Measurements from ENCODE around the gene TMEM175. TPM values are rescaled to one million over a fixed set of nuclear protein-coding genes. Genes with fewer than 3 reads are reported as not detected.

The TMEM175 gene
- total and polyA plus RNA-seq, 2 of the 8 experiments (the other 6 are each of a cell fraction or from before 2014, with no cell fraction given), result 4.9 to 20.7 TPM

DNA sequence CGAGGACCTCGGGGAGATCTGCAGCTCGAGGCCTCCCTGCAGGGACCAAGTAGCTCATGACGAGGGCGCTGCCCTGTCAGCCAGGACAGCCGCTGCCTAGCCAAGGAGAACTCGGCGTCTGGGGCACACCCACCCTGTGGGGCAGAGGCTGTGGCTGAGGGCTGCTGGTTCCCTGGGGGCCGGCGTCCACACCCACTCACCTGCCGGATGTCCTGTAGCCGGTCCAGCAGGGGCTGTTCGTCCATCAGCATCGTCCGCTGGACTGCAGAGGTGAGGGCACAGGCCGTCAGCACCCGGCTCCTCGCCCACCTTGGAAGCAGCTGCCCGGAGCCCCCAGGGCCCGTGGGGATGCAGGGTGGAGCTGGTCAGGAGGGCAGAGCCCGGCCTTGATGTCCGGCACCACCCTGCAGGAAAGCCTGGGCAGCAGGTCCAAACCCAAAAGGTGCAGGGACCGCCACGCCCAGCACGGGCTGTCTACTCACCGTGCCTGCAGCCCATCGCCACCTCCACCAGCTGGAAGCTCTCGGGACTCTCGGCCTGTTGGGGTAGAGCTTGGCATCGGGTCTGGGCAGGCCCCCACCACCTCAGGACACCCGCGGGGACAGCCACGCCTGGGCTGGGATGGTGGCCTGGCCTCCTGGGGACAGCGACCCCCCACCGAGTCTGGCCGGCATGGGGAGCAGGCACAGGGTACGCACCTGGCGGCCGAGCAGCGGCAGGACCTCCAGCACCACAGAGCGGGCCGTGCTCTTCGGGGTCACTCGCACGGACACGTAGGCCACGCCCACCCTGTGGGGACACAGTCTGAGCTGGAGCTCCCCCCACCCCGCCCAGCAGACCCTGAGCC, 34.2 kb downstream of the TMEM175 start:
- H3K23me2 ChIP-seq (ENCODE audit: low read depth, low read length), result peaks cover 6% of the 10 kb centered on the region; the same call in 1 of the 2 replicates
- 90% methylated on average over 42 of the region's 48 CpGs; no CpG with 5 or more reads in 1 of the 2 experiments for WGBS, 2 experiments (ENCODE audit: extremely low coverage in 1 of 2, insufficient coverage in 1 of 2, insufficient read length in 1 of 2, insufficient replicate concordance in 2 of 2, low coverage in 1 of 2, low lambda C conversion rate in 2 of 2, missing lambda C conversion rate in 1 of 2)
- H2BK20ac ChIP-seq (ENCODE audit: low read length), result no peak overlapping the region
- FAIRE-seq (no peak), DNase-seq (ENCODE audit: low read depth in 1 of 2, low spot score in 2 of 2) (no peak)
- no peak overlapping the region for H2BK12ac ChIP-seq (ENCODE audit: low read depth, low read length)
- H4K5ac ChIP-seq (ENCODE audit: insufficient read length, low read depth, low read length), result no peak overlapping the region
- H4K8ac ChIP-seq (ENCODE audit: extremely low read depth, insufficient read depth, low read length), result peak overlapping the region; percentile 25; the same call in 1 of the 2 replicates
- no peaks in the 10 kb centered on the region for H3K36me3 ChIP-seq (ENCODE audit: control insufficient read depth in 2 of 4, insufficient read depth in 4 of 4, low read length in 3 of 4)
- H3K9ac ChIP-seq (replicated peaks in 1 of 4; ENCODE audit: extremely low read depth in 1 of 4, low read depth in 3 of 4, low read length in 3 of 4), result no peak overlapping the region
- no peak overlapping the region for H2BK5ac ChIP-seq (ENCODE audit: low read depth, low read length)
- TF ChIP-seq GABPA (IDR thresholded peaks at IDR 0.05; ENCODE audit: borderline replicate concordance, insufficient read depth, low read length) (0 out of 2 replicates have a peak, but pooled peaks have one; percentile 4), CTBP2 (IDR thresholded peaks at IDR 0.05; ENCODE audit: borderline replicate concordance, insufficient read depth, insufficient read length, low read length) (no peak), EP300 (IDR thresholded peaks at IDR 0.05; ENCODE audit: borderline replicate concordance in 1 of 2, low read depth in 2 of 2, low read length in 2 of 2) (no peak), SP4 (IDR thresholded peaks at IDR 0.05; ENCODE audit: low read length) (no peak), CHD1 (IDR thresholded peaks at IDR 0.05; ENCODE audit: low read depth, low read length) (no peak), CEBPB (IDR thresholded peaks at IDR 0.05; ENCODE audit: low read depth, low read length) (no peak)
- no peak overlapping the region for H2AFZ ChIP-seq (ENCODE audit: low read length)
- H3K79me1 ChIP-seq (ENCODE audit: low read depth, low read length), result no peaks in the 10 kb centered on the region
- no peak overlapping the region for H3K18ac ChIP-seq (ENCODE audit: extremely low read depth, low read length)
- H3K4me3 ChIP-seq (ENCODE audit: extremely low read depth in 1 of 4, insufficient read depth in 2 of 4, low read depth in 3 of 4, low read length in 4 of 4), result no peak overlapping the region
- H3K56ac ChIP-seq (replicated peaks; ENCODE audit: insufficient read length, low read depth, low read length), result no peak overlapping the region
- peaks cover 9 to 27% (median 16%) of the 10 kb centered on the region in 4 experiments; a peak in 6 of 7 replicates for H3K27me3 ChIP-seq (replicated peaks in 1 of 4; ENCODE audit: control insufficient read depth in 3 of 4, extremely low read depth in 1 of 4, insufficient read depth in 3 of 4, low read length in 3 of 4)
- H3K23ac ChIP-seq (ENCODE audit: insufficient read length), result no peak overlapping the region
- H4K91ac ChIP-seq (replicated peaks; ENCODE audit: insufficient read length, low read length), result no peak overlapping the region
- no peak overlapping the region for H3K14ac ChIP-seq (ENCODE audit: insufficient read length)
- H3K4me2 ChIP-seq (ENCODE audit: insufficient read depth in 1 of 2, low read depth in 2 of 2, low read length in 2 of 2), result no peak overlapping the region; a peak in 1 of 4 replicates
- H3K79me2 ChIP-seq (ENCODE audit: control insufficient read depth in 1 of 2, insufficient read depth in 2 of 2, low read length in 2 of 2), result no peaks in the 10 kb centered on the region
- ChIA-PET CTCF (ENCODE audit: partially characterized antibody) (interaction anchor here (0.6 to 2.0 kb wide), 6 partner anchors 8 to 806 kb away, joined by 3 to 6 read pairs (median 4); no protein-coding TSS in a partner anchor), POLR2A (ENCODE audit: partially characterized antibody) (interaction anchor here (0.8 to 1.0 kb wide), 2 partner anchors 9 to 37 kb away, joined by 3 read pairs; no protein-coding TSS in a partner anchor)
- H2BK15ac ChIP-seq (ENCODE audit: low read length), result no peak overlapping the region
- no peak overlapping the region for H3K4ac ChIP-seq (replicated peaks; ENCODE audit: insufficient read length, low read depth, low read length)
- peaks cover 2 to 16% of the 10 kb centered on the region in 2 experiments for H4K20me1 ChIP-seq (replicated peaks in 1 of 2; ENCODE audit: control insufficient read depth in 1 of 2, insufficient read depth in 2 of 2, low read length in 2 of 2)
- no peak overlapping the region for H3K27ac ChIP-seq (ENCODE audit: low read depth, low read length)
- H2BK120ac ChIP-seq (replicated peaks; ENCODE audit: low read depth, low read length), result no peak overlapping the region
- H3K9me3 ChIP-seq (ENCODE audit: insufficient read depth in 2 of 2, low read depth in 1 of 2, low read length in 1 of 2), result no peaks in the 10 kb centered on the region
- H2AK5ac ChIP-seq (ENCODE audit: low read depth, low read length), result no peak overlapping the region
- peaks cover 0 to 7% (median 3%) of the 10 kb centered on the region in 4 experiments; a peak in 3 of 7 replicates for H3K4me1 ChIP-seq (replicated peaks in 1 of 4; ENCODE audit: control insufficient read depth in 3 of 4, insufficient read depth in 4 of 4, low read length in 3 of 4)
